Fibroblast of lung (primary cell): ENCODE measurements around the gene CYB561. TPM values are rescaled to one million over a fixed set of nuclear protein-coding genes. Genes with fewer than 3 reads are reported as not detected.

ENCODE experiments used
- DNase-seq, 2 donors: peaks; one replicate each; pipeline versions ENCODE4 v3.0.0 to v3.0.0-alpha.2; 2010; ENCODE audit warnings: low read depth in 2 of 2
- H2AFZ ChIP-seq: 2 replicates; pipeline ENCODE4 v1.5.1; 2012; ENCODE audit warnings: low read length, control low read depth, inconsistent platforms
- H3K27ac ChIP-seq: 2 replicates; pipeline ENCODE4 v1.5.1; 2011; ENCODE audit warnings: low read length, control low read depth; ENCODE audit not compliant: insufficient read depth
- H3K27me3 ChIP-seq: 2 replicates; pipeline ENCODE4 v1.5.1; 2011; ENCODE audit warnings: mild to moderate bottlenecking, low read length; ENCODE audit not compliant: control insufficient read depth, insufficient read depth
- H3K36me3 ChIP-seq: 2 replicates; pipeline ENCODE4 v1.5.1; 2011; ENCODE audit warnings: low read length; ENCODE audit not compliant: control insufficient read depth, insufficient read depth
- H3K4me1 ChIP-seq: 2 replicates; pipeline ENCODE4 v1.5.1; 2011; ENCODE audit warnings: low read length; ENCODE audit not compliant: control insufficient read depth, insufficient read depth; ENCODE audit errors: extremely low read depth
- H3K4me2 ChIP-seq: 2 replicates; pipeline ENCODE4 v1.5.1; 2011; ENCODE audit warnings: low read length, control low read depth; ENCODE audit not compliant: insufficient read depth; ENCODE audit errors: extremely low read depth
- H3K4me3 ChIP-seq, 4 experiments: fragments of 200-600 bp in 1 of 4; sonication (generic) in 1 of 4; replicated peaks in 1 of 4; 2 replicates each; pipeline ENCODE4 v1.5.1; 2011 to 2016; ENCODE audit warnings: low read length in 4 of 4, low read depth in 3 of 4, mild to moderate bottlenecking in 3 of 4, control low read depth in 2 of 4, inconsistent platforms in 1 of 4, mixed read lengths in 1 of 4; ENCODE audit not compliant: insufficient read depth in 1 of 4; ENCODE audit errors: control extremely low read depth in 1 of 4
- H3K79me2 ChIP-seq: 2 replicates; pipeline ENCODE4 v1.5.1; 2012; ENCODE audit warnings: mild to moderate bottlenecking, low read length, inconsistent platforms; ENCODE audit not compliant: control insufficient read depth, insufficient read depth
- H3K9ac ChIP-seq: 2 replicates; pipeline ENCODE4 v1.5.1; 2011; ENCODE audit warnings: mild to moderate bottlenecking, low read length, control low read depth; ENCODE audit not compliant: insufficient read depth
- H3K9me3 ChIP-seq: 2 replicates; pipeline ENCODE4 v1.5.1; 2012; ENCODE audit warnings: low read depth, low read length; ENCODE audit not compliant: control insufficient read depth, insufficient read depth
- H4K20me1 ChIP-seq: 2 replicates; pipeline ENCODE4 v1.5.1; 2011; ENCODE audit warnings: low read length; ENCODE audit not compliant: control insufficient read depth, insufficient read depth; ENCODE audit errors: extremely low read depth
- CTCF ChIP-seq, 2 donors: IDR thresholded peaks in 1 of 2; conservative IDR thresholded peaks in 1 of 2; 1 replicate in 1 of 2; 2 replicates in 1 of 2; pipeline ENCODE4 v1.5.1; 2011 to 2012; ENCODE audit warnings: low read length in 2 of 2, control low read depth in 1 of 2, inconsistent platforms in 1 of 2, low read depth in 1 of 2, mild to moderate bottlenecking in 1 of 2
- EZH2 ChIP-seq: IDR thresholded peaks from 2 replicates; pipeline ENCODE4 v1.5.1; 2012; ENCODE audit warnings: low read length, control low read depth, mild to moderate bottlenecking; ENCODE audit errors: missing control alignments
- polyA plus RNA-seq, 2 donors: library from polyadenylated mRNA; depleted of rRNA in 1 of 2; stranded (reverse) in 1 of 2; unstranded in 1 of 2; fragments of >200 nt; gene quantifications; 2 replicates each; pipeline ENCODE4 v1.2.1, GENCODE V29; 2011 to 2012; ENCODE audit warnings: missing spikeins in 1 of 2
- total RNA-seq: library from RNA; depleted of rRNA; stranded (reverse); fragments of >200 nt; gene quantifications from 2 replicates; pipeline ENCODE4 v1.2.1, GENCODE V29; 2014

Gene CYB561
- total and polyA plus RNA-seq, 2 donors (not counting 1 experiment from before 2014, with no cell fraction given), result 7.8 to 13.7 TPM

DNA sequence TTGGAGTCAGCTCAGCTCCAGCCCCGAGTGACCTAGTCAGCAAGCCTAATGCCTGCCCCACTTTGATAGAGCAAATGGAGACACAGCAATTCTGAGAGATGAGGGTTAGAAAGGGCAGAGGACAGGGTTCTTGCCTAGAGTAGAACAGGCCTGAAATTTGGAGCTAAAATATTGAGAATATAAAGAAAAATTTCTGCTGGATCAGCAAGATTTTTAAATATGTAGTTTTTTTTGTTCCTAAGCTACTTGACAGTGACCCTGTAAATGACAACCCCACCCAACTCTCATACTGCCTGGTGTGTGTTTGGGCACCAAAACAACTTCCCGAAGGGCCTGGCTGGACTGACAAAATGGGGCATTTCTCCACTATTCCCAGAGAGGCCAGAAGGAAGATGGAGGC lies 26.7 kb downstream of the CYB561 start:
- peaks cover 3% of the 10 kb centered on the region for H3K36me3 ChIP-seq
- H3K9me3 ChIP-seq, result no peaks in the 10 kb centered on the region
- no peak for TF ChIP-seq CTCF (conservative IDR thresholded peaks at IDR 0.05 in 1 of 2, IDR thresholded peaks at IDR 0.05 in 1 of 2; ENCODE audit: low read depth in 1 of 2, low read length in 2 of 2)
- no peak for TF ChIP-seq EZH2
- H3K79me2 ChIP-seq, result no peaks in the 10 kb centered on the region
- no peaks in the 10 kb centered on the region for H3K27me3 ChIP-seq
- no peaks in the 10 kb centered on the region for H3K4me1 ChIP-seq
- H2AFZ ChIP-seq, result no peak overlapping the region
- DNase-seq, result no peak
- no peak overlapping the region for H3K9ac ChIP-seq
- no peak overlapping the region for H3K27ac ChIP-seq
- no peak overlapping the region for H3K4me2 ChIP-seq
- H3K4me3 ChIP-seq, result no peak overlapping the region
- H4K20me1 ChIP-seq, result no peaks in the 10 kb centered on the region

DNA sequence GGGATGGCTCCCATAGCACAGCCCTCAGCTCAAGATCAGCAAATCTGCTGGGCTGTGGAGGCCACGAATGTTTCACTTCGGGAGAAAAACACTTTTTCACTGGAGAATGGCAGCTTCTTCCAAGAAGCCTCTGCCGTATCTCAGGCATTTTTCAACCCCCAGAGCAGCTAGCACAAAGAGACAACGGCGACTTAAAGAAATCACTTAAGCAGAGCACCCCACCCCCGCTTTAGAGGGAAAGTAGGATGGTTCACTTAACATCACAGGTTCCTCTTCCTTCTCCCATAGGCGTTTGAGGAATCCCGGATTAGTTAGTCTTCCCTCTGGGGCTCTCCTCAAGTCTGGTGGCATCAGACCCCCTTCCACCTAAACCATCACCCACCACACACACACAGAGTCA lies 27.6 kb downstream of the CYB561 start:
- Histone ChIP-seq H3K9me3 (no peaks in the 10 kb centered on the region), H3K4me1 (no peaks in the 10 kb centered on the region), H3K36me3 (peaks cover 3% of the 10 kb centered on the region), H3K4me3 (no peak overlapping the region), H4K20me1 (no peaks in the 10 kb centered on the region), H3K79me2 (no peaks in the 10 kb centered on the region), H3K4me2 (no peak overlapping the region), H3K27me3 (no peaks in the 10 kb centered on the region), H3K27ac (no peak overlapping the region), H2AFZ (no peak overlapping the region), H3K9ac (no peak overlapping the region)
- DNase-seq, result no peak
- TF ChIP-seq CTCF (conservative IDR thresholded peaks at IDR 0.05 in 1 of 2, IDR thresholded peaks at IDR 0.05 in 1 of 2; ENCODE audit: low read depth in 1 of 2, low read length in 2 of 2) (no peak), EZH2 (no peak)

DNA sequence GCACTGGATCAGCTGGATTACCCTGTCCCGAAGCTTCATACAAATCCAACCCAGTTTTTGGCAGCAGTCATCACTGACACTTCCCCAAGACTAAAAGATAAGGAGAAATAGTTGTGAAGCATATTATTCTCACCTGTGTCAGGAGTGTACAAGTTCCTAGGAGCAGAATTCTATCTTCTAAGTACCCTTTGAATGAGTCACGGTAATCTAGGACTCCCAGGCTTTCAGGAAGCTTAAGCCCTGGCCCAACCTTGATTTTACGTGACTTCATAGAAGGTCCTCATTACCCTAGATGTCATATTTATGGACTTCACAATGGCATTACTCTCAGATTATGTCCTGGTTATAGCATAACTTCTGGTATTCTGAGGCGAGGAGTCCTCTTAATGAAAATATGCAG lies 31.9 kb downstream of the CYB561 start:
- H3K4me1 ChIP-seq, result no peaks in the 10 kb centered on the region
- TF ChIP-seq EZH2 (no peak), CTCF (conservative IDR thresholded peaks at IDR 0.05 in 1 of 2, IDR thresholded peaks at IDR 0.05 in 1 of 2; ENCODE audit: low read depth in 1 of 2, low read length in 2 of 2) (no peak)
- no peaks in the 10 kb centered on the region for H3K79me2 ChIP-seq
- H3K27me3 ChIP-seq, result no peaks in the 10 kb centered on the region
- no peak overlapping the region for H3K27ac ChIP-seq
- DNase-seq, result no peak
- no peaks in the 10 kb centered on the region for H4K20me1 ChIP-seq
- no peak overlapping the region for H3K4me3 ChIP-seq
- H3K4me2 ChIP-seq, result no peak overlapping the region
- peaks cover 2% of the 10 kb centered on the region for H3K36me3 ChIP-seq
- no peak overlapping the region for H2AFZ ChIP-seq
- no peak overlapping the region for H3K9ac ChIP-seq
- no peaks in the 10 kb centered on the region for H3K9me3 ChIP-seq
